Hair follicle dermal papilla cell (primary cell): Measurements from ENCODE around the gene CPB2. TPM values are rescaled to one million over a fixed set of nuclear protein-coding genes. Genes with fewer than 3 reads are reported as not detected.

Source experiments
- total RNA-seq: library from RNA; depleted of rRNA; stranded (reverse); fragments of >200 nt; gene quantifications from 2 replicates; pipeline ENCODE4 v1.2.3, GENCODE V29; 2012

Gene CPB2
- not detected in 2 replicates for total RNA-seq

GRCh38 chr13:46104868-46105267 lies at the start of gene CPB2:
TSS of gene CPB2 (minus strand) at chr13:46105033. CDS start at chr13:46105009, 24 bp downstream.

GRCh38 chr13:46052319-46053161 lies 52.3 kb downstream of the CPB2 start, which contains the start of gene ZC3H13:
TSS of gene ZC3H13 (minus strand) at chr13:46052746. CDS start at chr13:46045507, 7,239 bp downstream.

Other genes starting within 250 kb of the CPB2 start
- 21.4 TPM in 2 replicates for gene ZC3H13, start 52.3 kb downstream of the CPB2 start, total RNA-seq
- 0.61 and 0.81 TPM in 2 replicates for gene LCP1, start 77.1 kb upstream of the CPB2 start, total RNA-seq
- under 0.01 TPM in 1 of 2 replicates, not detected in the other for gene LRRC63, start 106.9 kb upstream of the CPB2 start, total RNA-seq